Natural killer cell (primary cell): ENCODE measurements around the gene FAM162A. TPM values are rescaled to one million over a fixed set of nuclear protein-coding genes. Genes with fewer than 3 reads are reported as not detected.

Experiments
- ATAC-seq, 3 donors: fragments of 150-1000 bp in 2 of 3; fragments of 200-7000 bp in 1 of 3; cut with Tn5 transposase; 1 replicate in 1 of 3; 2 replicates in 2 of 3; pipeline ENCODE4 v1.10.0; 2021; ENCODE audit warnings: mild to moderate bottlenecking in 2 of 3, moderate library complexity in 2 of 3
- DNase-seq, 2 donors: peaks; one replicate each; pipeline versions ENCODE4 v3.0.0 to v3.0.0-alpha.2; 2013 to 2021; ENCODE audit warnings: mixed read lengths in 1 of 2
- H3K27ac ChIP-seq: one replicate; pipeline ENCODE4 v1.5.1; 2013; ENCODE audit warnings: mild to moderate bottlenecking, low read length
- H3K27me3 ChIP-seq: one replicate; pipeline ENCODE4 v1.6.1; 2013; ENCODE audit warnings: low read length; ENCODE audit not compliant: control insufficient read depth, insufficient read depth
- H3K36me3 ChIP-seq: one replicate; pipeline ENCODE4 v1.6.1; 2013; ENCODE audit warnings: low read length; ENCODE audit not compliant: control insufficient read depth, insufficient read depth
- H3K4me1 ChIP-seq: one replicate; pipeline ENCODE4 v1.6.1; 2013; ENCODE audit warnings: low read length; ENCODE audit not compliant: control insufficient read depth, insufficient read depth
- H3K4me3 ChIP-seq: one replicate; pipeline ENCODE4 v1.5.1; 2013; ENCODE audit warnings: low read length
- H3K9me3 ChIP-seq: one replicate; pipeline ENCODE4 v1.6.1; 2013; ENCODE audit warnings: low read length; ENCODE audit not compliant: control insufficient read depth, insufficient read depth
- H3K27ac Mint-ChIP-seq, 2 donors: one replicate each; pipeline ENCODE4 v1.8.0; 2022; ENCODE audit warnings: mild to moderate bottlenecking in 2 of 2, mixed read lengths in 2 of 2, moderate library complexity in 1 of 2
- H3K27me3 Mint-ChIP-seq, 2 donors: one replicate each; pipeline ENCODE4 v1.8.0; 2022; ENCODE audit warnings: low read depth in 2 of 2, mixed read lengths in 2 of 2
- H3K36me3 Mint-ChIP-seq: one replicate; pipeline ENCODE4 v1.8.0; 2022; ENCODE audit warnings: mixed read lengths
- H3K4me1 Mint-ChIP-seq, 2 donors: one replicate each; pipeline ENCODE4 v1.8.0; 2022; ENCODE audit warnings: mixed read lengths in 2 of 2
- H3K4me3 Mint-ChIP-seq: one replicate; pipeline ENCODE4 v1.8.0; 2022; ENCODE audit warnings: mild to moderate bottlenecking, moderate library complexity, mixed read lengths
- H3K9me3 Mint-ChIP-seq, 2 donors: one replicate each; pipeline ENCODE4 v1.8.0; 2022; ENCODE audit warnings: mixed read lengths in 2 of 2
- WGBS: methylation state at CpG from one replicate; pipeline ENCODE4 v1.1.7; 2013; ENCODE audit warnings: missing lambda C conversion rate; ENCODE audit not compliant: insufficient coverage; 5-methylcytosine and 5-hydroxymethylcytosine counted together
- intact Hi-C: fragments of 100-400 bp; cut with micrococcal nuclease; formaldehyde crosslinking; loops from one replicate; pipeline ENCODE4 v1.14.2; 2022
- total RNA-seq, 4 donors: library from RNA; stranded (reverse); fragments of 120-200 nt in 1 of 4; gene quantifications; one replicate each; pipeline versions ENCODE4 v1.2.3 to v1.2.4, GENCODE V29; 2013 to 2022
- TF ChIP-seq, protein P1 (sequence below): fragments of 200-600 bp; IDR thresholded peaks from one replicate; pipeline ENCODE4 v1.8.0; 2022; ENCODE audit warnings: antibody characterized with exemption

The FAM162A gene
- total RNA-seq, 3 donors from 2014 or later (not counting 1 experiment from before 2014, with no cell fraction given): 12.2 to 18.4 (median 16.3) TPM

DNA sequence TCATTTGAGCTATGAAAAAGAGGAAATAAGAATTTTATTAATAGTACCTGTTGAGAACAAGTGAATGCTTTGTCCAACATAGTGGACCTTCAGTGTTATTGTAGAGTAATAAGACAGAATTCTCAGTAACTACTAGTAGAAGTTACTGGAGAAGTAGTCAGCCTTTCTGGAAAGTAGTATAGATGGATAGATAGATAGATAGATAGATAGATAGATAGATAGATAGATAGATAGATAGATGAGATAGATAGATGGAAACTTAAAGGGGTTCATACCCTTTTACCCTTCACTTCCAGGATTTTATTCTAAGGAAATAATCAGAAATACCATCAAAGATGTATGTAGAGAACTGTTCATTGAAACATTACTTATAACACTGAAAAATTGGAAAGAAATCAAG lies 5.2 kb downstream of the FAM162A start:
- peaks cover 3% of the 10 kb centered on the region for H3K36me3 ChIP-seq
- ATAC-seq (no peak), DNase-seq (no peak)
- no peaks in the 10 kb centered on the region for H3K36me3 Mint-ChIP-seq
- TF ChIP-seq, protein P1, sequence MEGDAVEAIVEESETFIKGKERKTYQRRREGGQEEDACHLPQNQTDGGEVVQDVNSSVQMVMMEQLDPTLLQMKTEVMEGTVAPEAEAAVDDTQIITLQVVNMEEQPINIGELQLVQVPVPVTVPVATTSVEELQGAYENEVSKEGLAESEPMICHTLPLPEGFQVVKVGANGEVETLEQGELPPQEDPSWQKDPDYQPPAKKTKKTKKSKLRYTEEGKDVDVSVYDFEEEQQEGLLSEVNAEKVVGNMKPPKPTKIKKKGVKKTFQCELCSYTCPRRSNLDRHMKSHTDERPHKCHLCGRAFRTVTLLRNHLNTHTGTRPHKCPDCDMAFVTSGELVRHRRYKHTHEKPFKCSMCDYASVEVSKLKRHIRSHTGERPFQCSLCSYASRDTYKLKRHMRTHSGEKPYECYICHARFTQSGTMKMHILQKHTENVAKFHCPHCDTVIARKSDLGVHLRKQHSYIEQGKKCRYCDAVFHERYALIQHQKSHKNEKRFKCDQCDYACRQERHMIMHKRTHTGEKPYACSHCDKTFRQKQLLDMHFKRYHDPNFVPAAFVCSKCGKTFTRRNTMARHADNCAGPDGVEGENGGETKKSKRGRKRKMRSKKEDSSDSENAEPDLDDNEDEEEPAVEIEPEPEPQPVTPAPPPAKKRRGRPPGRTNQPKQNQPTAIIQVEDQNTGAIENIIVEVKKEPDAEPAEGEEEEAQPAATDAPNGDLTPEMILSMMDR: no peak
- H3K27me3 Mint-ChIP-seq: no peaks in the 10 kb centered on the region
- no peaks in the 10 kb centered on the region for H3K27me3 ChIP-seq
- H3K4me3 ChIP-seq: no peak overlapping the region
- peaks cover 7 to 10% of the 10 kb centered on the region in 2 donors for H3K4me1 Mint-ChIP-seq
- no peak overlapping the region for H3K4me3 Mint-ChIP-seq
- no peak overlapping the region for H3K27ac Mint-ChIP-seq
- no peaks in the 10 kb centered on the region for H3K9me3 ChIP-seq
- H3K27ac ChIP-seq: no peak overlapping the region
- H3K9me3 Mint-ChIP-seq: no peaks in the 10 kb centered on the region
- intact Hi-C loops: loop anchor here (10.0 kb wide), 2 partner anchors 126 to 644 kb away; partner anchors contain the start of genes GOLGB1 and KPNA1
- H3K4me1 ChIP-seq: peaks cover 7% of the 10 kb centered on the region

DNA sequence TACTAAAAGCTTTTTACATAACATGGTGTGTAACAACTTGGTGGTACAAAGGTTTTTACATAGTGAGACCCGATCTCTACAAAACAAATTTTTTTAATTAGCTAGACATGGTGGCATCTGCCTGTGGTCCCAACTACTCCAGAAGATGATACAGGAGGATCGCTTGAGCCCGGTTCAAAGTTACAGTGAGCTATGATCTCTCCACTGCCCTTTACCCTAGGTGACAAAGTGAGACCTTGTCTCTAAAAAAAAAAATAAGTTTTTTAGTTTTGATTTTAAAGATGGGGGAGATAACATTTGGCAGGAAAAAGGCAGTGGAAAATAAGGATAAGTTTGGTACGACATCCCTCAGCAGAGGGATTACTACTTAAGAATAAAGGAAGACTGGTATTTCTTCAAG lies 5.9 kb downstream of the FAM162A start:
- Histone ChIP-seq H3K4me3 (no peak overlapping the region), H3K9me3 (no peaks in the 10 kb centered on the region), H3K27ac (no peak overlapping the region), H3K36me3 (peaks cover 3% of the 10 kb centered on the region), H3K4me1 (peaks cover under 1% of the 10 kb centered on the region), H3K27me3 (no peaks in the 10 kb centered on the region)
- Mint-ChIP-seq H3K9me3 (no peaks in the 10 kb centered on the region), H3K4me1 (peaks cover under 1 to 3% of the 10 kb centered on the region in 2 donors), H3K27me3 (no peaks in the 10 kb centered on the region), H3K36me3 (no peaks in the 10 kb centered on the region), H3K27ac (no peak overlapping the region), H3K4me3 (no peak overlapping the region)
- intact Hi-C loops: loop anchor here (10.0 kb wide), 2 partner anchors 125 to 645 kb away; partner anchors contain the start of genes GOLGB1 and KPNA1
- TF ChIP-seq, protein P1: no peak
- 96% methylated on average over 4 of the region's 4 CpGs for WGBS
- ATAC-seq (no peak), DNase-seq (no peak)

GRCh38 chr3:122390665-122391064 lies 6.7 kb downstream of the FAM162A start:
- no peak overlapping the region for H3K27ac ChIP-seq
- DNase-seq (no peak), ATAC-seq (no peak)
- peaks cover 3% of the 10 kb centered on the region for H3K36me3 ChIP-seq
- H3K4me1 ChIP-seq: no peaks in the 10 kb centered on the region
- no peak overlapping the region for H3K27ac Mint-ChIP-seq
- TF ChIP-seq, protein P1: no peak
- H3K4me1 Mint-ChIP-seq: peaks cover 3 to 5% of the 10 kb centered on the region in 2 donors
- no peak overlapping the region for H3K4me3 ChIP-seq
- no peaks in the 10 kb centered on the region for H3K27me3 ChIP-seq
- intact Hi-C loops: no loop called here
- 82% methylated on average over 3 of the region's 4 CpGs for WGBS
- no peaks in the 10 kb centered on the region for H3K9me3 Mint-ChIP-seq
- H3K9me3 ChIP-seq: no peaks in the 10 kb centered on the region
- H3K27me3 Mint-ChIP-seq: no peaks in the 10 kb centered on the region
- no peak overlapping the region for H3K4me3 Mint-ChIP-seq
- no peaks in the 10 kb centered on the region for H3K36me3 Mint-ChIP-seq
